Measurements from ENCODE around the gene LNX1. TPM values are rescaled to one million over a fixed set of nuclear protein-coding genes. Genes with fewer than 3 reads are reported as not detected.

The LNX1 gene
- total and polyA plus RNA-seq, 2 of the 13 experiments (the other 11 are each of a cell fraction or from before 2014, with no cell fraction given) = 0.49 TPM

DNA sequence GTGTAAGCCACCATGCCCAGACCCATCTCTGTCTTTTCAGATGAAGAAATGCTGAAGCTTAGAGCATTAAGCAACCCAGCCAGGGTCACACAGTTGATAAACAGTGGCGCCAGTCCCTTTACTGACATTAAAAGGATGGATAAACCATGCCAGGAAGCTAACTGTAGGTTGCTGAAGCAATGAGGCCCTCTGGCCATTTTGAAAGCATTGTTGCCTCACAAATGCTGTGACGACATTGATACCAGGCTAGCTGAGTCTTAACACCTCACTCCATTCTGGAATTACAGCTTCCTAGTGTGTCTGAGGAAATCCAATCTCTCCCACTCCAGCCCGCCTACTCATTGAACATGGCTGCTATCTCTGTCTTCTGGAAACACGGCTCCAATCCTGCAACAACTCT, 89.7 kb downstream of the LNX1 start:
- 55% methylated on average over 3 of the region's 4 CpGs for WGBS (ENCODE audit: low lambda C conversion rate)
- ChIA-PET POLR2A (no interaction called here), CTCF (ENCODE audit: low intra/inter-chr PET ratio, low total read pairs) (no interaction called here)
- no peak overlapping the region for H3K4me3 ChIP-seq (replicated peaks in 1 of 3; ENCODE audit: insufficient read depth in 1 of 3, low read depth in 2 of 3, low read length in 3 of 3)
- H3K9ac ChIP-seq (ENCODE audit: insufficient read depth, low read depth, low read length) = no peak overlapping the region
- H3K4me1 ChIP-seq (ENCODE audit: insufficient read depth, low read length) = peaks cover 9% of the 10 kb centered on the region; the same call in 1 of the 2 replicates
- no TSS peak for BruUV-seq (replicated peaks)
- no peak for TF ChIP-seq ZNF616 (CRISPR knock-in tag; IDR thresholded peaks at IDR 0.05; ENCODE audit: low read depth)
- TF ChIP-seq CHD2 (IDR thresholded peaks at IDR 0.05; ENCODE audit: low read depth, low read length) = no peak
- TF ChIP-seq STAG1 (CRISPR knock-in tag; IDR thresholded peaks at IDR 0.05) = no peak
- TF ChIP-seq ZNF552 (CRISPR knock-in tag; IDR thresholded peaks at IDR 0.05; ENCODE audit: borderline replicate concordance) = no peak
- TF ChIP-seq RARA (CRISPR knock-in tag; IDR thresholded peaks at IDR 0.05) = no peak
- no peak for TF ChIP-seq RCOR2 (CRISPR knock-in tag; IDR thresholded peaks at IDR 0.05)
- no peak for TF ChIP-seq ZNF431 (CRISPR knock-in tag; IDR thresholded peaks at IDR 0.05; ENCODE audit: borderline replicate concordance, low read depth)
- TF ChIP-seq, protein P1, sequence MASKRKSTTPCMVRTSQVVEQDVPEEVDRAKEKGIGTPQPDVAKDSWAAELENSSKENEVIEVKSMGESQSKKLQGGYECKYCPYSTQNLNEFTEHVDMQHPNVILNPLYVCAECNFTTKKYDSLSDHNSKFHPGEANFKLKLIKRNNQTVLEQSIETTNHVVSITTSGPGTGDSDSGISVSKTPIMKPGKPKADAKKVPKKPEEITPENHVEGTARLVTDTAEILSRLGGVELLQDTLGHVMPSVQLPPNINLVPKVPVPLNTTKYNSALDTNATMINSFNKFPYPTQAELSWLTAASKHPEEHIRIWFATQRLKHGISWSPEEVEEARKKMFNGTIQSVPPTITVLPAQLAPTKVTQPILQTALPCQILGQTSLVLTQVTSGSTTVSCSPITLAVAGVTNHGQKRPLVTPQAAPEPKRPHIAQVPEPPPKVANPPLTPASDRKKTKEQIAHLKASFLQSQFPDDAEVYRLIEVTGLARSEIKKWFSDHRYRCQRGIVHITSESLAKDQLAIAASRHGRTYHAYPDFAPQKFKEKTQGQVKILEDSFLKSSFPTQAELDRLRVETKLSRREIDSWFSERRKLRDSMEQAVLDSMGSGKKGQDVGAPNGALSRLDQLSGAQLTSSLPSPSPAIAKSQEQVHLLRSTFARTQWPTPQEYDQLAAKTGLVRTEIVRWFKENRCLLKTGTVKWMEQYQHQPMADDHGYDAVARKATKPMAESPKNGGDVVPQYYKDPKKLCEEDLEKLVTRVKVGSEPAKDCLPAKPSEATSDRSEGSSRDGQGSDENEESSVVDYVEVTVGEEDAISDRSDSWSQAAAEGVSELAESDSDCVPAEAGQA (IDR thresholded peaks at IDR 0.05; ENCODE audit: low read depth) = no peak
- TF ChIP-seq, protein P1 (CRISPR knock-in tag; IDR thresholded peaks at IDR 0.05; ENCODE audit: borderline replicate concordance) = no peak
- no peak for TF ChIP-seq PCBP1 (IDR thresholded peaks at IDR 0.05; ENCODE audit: borderline replicate concordance, low read depth, low read length)
- no peak for TF ChIP-seq KDM1A (CRISPR knock-in tag; IDR thresholded peaks at IDR 0.05)
- TF ChIP-seq MED13 (CRISPR knock-in tag; IDR thresholded peaks at IDR 0.05) = no peak
- no peak for TF ChIP-seq ZNF24 (IDR thresholded peaks at IDR 0.05)
- no peak for TF ChIP-seq ZNF281 (CRISPR knock-in tag; IDR thresholded peaks at IDR 0.05; ENCODE audit: borderline replicate concordance)
- TF ChIP-seq ZNF3 (CRISPR knock-in tag; IDR thresholded peaks at IDR 0.05) = no peak
- intact Hi-C loops (cut with micrococcal nuclease; ENCODE audit: unreplicated experiment) = no loop called here
- no peaks in the 10 kb centered on the region for H3K27me3 ChIP-seq (ENCODE audit: control insufficient read depth in 1 of 2, insufficient read depth in 2 of 2, low read length in 2 of 2)
- no peak overlapping the region for H3K27ac ChIP-seq (ENCODE audit: extremely low read length, insufficient read depth, low read length)
- H3K79me2 ChIP-seq (ENCODE audit: insufficient read depth, low read length) = no peaks in the 10 kb centered on the region
- ATAC-seq (no peak), FAIRE-seq (no peak), DNase-seq (ENCODE audit: low spot score) (no peak)
- H3K9me3 ChIP-seq (ENCODE audit: low read length) = no peaks in the 10 kb centered on the region
- in situ Hi-C loops (cut with HindIII; ENCODE audit: extremely low pct_ligation_motif_present, low pct_unique_long_range_greater_than_20kb) = no loop called here
- H4K20me1 ChIP-seq (ENCODE audit: insufficient read depth, low read length) = no peaks in the 10 kb centered on the region
- no peak overlapping the region for H3K4me2 ChIP-seq (ENCODE audit: low read depth, low read length)
- H3K36me3 ChIP-seq (replicated peaks in 1 of 2; ENCODE audit: control insufficient read depth in 1 of 2, insufficient read depth in 2 of 2, low read length in 2 of 2) = no peaks in the 10 kb centered on the region
- no peak overlapping the region for H2AFZ ChIP-seq (ENCODE audit: low read length)

All from HepG2 (cell line).